ENCODE data around the gene SEPTIN8.

SEPTIN8 gene

DNA sequence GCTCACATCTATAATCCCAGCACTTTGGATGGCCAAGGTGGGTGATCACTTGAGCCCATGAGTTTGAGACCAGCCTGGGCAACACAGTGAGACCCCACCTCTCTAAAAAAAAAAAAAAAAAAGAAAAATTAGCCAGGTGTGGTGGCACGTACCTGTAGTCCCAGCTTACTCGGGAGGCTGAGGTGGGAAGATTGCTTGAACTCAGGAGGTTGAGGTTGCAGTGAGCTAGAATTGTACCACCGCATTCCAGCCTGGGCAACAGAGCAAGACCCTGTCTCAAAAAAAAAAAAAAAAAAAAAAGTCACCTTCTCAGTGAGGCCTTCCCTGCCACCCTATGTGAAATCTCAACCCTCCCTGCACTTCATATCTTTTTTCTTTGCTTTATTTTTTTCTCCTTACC lies 14.0 kb upstream of the SEPTIN8 start:
- TF ChIP-seq TEAD4 (IDR thresholded peaks at IDR 0.05) (no peak), TAF1 (IDR thresholded peaks at IDR 0.05; ENCODE audit: low read depth) (no peak), NFIC (IDR thresholded peaks at IDR 0.05) (no peak), YY1 (IDR thresholded peaks at IDR 0.05; ENCODE audit: low read depth) (no peak)
- TF ChIP-seq, protein P1, sequence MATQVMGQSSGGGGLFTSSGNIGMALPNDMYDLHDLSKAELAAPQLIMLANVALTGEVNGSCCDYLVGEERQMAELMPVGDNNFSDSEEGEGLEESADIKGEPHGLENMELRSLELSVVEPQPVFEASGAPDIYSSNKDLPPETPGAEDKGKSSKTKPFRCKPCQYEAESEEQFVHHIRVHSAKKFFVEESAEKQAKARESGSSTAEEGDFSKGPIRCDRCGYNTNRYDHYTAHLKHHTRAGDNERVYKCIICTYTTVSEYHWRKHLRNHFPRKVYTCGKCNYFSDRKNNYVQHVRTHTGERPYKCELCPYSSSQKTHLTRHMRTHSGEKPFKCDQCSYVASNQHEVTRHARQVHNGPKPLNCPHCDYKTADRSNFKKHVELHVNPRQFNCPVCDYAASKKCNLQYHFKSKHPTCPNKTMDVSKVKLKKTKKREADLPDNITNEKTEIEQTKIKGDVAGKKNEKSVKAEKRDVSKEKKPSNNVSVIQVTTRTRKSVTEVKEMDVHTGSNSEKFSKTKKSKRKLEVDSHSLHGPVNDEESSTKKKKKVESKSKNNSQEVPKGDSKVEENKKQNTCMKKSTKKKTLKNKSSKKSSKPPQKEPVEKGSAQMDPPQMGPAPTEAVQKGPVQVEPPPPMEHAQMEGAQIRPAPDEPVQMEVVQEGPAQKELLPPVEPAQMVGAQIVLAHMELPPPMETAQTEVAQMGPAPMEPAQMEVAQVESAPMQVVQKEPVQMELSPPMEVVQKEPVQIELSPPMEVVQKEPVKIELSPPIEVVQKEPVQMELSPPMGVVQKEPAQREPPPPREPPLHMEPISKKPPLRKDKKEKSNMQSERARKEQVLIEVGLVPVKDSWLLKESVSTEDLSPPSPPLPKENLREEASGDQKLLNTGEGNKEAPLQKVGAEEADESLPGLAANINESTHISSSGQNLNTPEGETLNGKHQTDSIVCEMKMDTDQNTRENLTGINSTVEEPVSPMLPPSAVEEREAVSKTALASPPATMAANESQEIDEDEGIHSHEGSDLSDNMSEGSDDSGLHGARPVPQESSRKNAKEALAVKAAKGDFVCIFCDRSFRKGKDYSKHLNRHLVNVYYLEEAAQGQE (IDR thresholded peaks at IDR 0.05; ENCODE audit: low read depth) = no peak
- TF ChIP-seq, protein P2, sequence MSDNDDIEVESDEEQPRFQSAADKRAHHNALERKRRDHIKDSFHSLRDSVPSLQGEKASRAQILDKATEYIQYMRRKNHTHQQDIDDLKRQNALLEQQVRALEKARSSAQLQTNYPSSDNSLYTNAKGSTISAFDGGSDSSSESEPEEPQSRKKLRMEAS (IDR thresholded peaks at IDR 0.05) = no peak
- TF ChIP-seq, protein P3, sequence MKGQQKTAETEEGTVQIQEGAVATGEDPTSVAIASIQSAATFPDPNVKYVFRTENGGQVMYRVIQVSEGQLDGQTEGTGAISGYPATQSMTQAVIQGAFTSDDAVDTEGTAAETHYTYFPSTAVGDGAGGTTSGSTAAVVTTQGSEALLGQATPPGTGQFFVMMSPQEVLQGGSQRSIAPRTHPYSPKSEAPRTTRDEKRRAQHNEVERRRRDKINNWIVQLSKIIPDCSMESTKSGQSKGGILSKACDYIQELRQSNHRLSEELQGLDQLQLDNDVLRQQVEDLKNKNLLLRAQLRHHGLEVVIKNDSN (IDR thresholded peaks at IDR 0.05) = no peak

DNA sequence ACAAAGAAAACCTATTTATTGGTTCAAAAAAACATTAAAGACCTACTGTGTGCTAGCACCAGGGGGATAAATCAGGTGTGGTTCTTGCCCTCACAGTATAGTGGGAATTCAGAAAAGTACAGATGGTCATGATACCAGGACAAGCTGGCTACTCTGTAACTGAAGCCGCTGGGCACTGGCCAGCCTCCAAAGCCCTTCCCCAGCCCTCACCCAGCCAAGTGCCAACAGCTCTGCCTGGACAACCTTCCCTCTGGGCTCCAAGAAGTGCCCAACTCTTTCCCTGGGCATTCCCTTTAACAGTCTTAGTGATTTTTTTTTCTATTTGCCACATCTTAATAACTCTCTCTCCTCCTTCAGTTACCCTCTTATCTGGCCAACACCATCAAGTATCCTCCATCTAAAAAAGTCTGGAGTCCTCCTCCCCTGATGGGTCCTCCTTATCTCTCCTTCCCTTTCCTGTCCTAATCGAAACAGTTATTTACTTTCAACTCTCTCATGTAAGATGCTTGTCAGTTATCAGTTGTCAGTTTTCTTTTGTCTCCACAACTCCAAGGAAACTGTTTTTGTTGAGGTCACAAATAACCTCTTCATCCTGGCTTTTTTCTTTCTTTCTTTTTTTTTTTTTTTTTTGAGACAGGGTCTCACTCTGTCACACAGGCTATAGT lies 13.3 kb upstream of the SEPTIN8 start:
- TF ChIP-seq CREB1 (IDR thresholded peaks at IDR 0.05; ENCODE audit: low read depth) = no peak
- no peak for TF ChIP-seq YY1 (IDR thresholded peaks at IDR 0.05; ENCODE audit: low read depth)
- no peak for TF ChIP-seq NFIC (IDR thresholded peaks at IDR 0.05)
- no peak for TF ChIP-seq TEAD4 (IDR thresholded peaks at IDR 0.05)
- TF ChIP-seq, protein P2 (IDR thresholded peaks at IDR 0.05) = no peak
- no peak for TF ChIP-seq FOXM1 (IDR thresholded peaks at IDR 0.05; ENCODE audit: borderline replicate concordance, low read depth)
- no peak for TF ChIP-seq RAD21 (IDR thresholded peaks at IDR 0.05; ENCODE audit: low read depth)
- TF ChIP-seq, protein P1 (IDR thresholded peaks at IDR 0.05; ENCODE audit: low read depth) = no peak
- TF ChIP-seq CEBPB (IDR thresholded peaks at IDR 0.05) = no peak
- no peak for TF ChIP-seq ZBTB7A (IDR thresholded peaks at IDR 0.05; ENCODE audit: low read depth)
- TF ChIP-seq, protein P3 (IDR thresholded peaks at IDR 0.05) = no peak
- no peak for TF ChIP-seq TCF12 (IDR thresholded peaks at IDR 0.05; ENCODE audit: low read depth)
- TF ChIP-seq EGR1 (IDR thresholded peaks at IDR 0.05) = no peak

DNA sequence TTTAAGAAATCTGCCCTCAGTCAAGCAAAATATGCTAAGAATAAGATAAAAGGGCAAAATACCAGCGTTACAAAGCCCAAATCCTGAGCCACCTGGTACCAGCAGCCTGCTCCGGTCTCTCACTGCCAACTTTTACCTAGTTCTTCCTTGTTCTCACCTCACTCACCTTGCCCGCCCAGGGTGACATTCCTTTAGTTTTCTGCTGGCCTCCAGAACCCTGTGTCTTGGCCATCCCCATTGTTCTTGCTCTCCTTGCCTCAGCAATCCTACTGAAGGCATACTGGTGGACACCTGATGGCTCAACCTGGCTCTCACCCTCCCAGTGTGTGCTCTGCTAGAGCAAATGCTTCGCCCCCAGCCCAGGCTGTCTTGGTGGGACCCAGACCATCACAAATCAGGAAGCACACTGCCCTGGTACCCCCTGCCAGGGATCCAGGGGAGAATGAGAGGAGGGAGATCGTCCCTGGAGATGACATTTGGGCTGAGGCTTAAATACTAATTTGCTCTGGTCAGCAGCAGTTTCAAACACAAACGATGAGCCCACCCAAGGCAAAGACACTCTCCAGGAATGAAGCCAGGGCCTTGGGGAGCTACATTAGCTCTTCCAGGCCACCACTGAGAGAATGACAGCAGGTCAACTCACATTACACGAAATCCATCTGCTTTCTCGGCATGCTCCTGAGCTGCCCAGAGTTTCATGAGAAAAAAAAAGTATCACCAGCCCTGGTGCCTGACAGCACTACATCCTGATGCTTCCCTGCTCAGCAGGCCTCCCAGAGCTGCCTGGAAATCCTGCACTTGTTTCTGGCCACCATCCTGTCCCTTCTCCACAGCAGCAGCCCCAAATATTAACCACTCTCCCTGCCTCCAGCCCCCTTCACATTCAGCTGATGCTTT lies 12.2 kb upstream of the SEPTIN8 start:
- TF ChIP-seq YY1 (IDR thresholded peaks at IDR 0.05; ENCODE audit: low read depth) (no peak), FOXM1 (IDR thresholded peaks at IDR 0.05; ENCODE audit: borderline replicate concordance, low read depth) (no peak), NFIC (IDR thresholded peaks at IDR 0.05) (no peak), EGR1 (IDR thresholded peaks at IDR 0.05) (no peak)

DNA sequence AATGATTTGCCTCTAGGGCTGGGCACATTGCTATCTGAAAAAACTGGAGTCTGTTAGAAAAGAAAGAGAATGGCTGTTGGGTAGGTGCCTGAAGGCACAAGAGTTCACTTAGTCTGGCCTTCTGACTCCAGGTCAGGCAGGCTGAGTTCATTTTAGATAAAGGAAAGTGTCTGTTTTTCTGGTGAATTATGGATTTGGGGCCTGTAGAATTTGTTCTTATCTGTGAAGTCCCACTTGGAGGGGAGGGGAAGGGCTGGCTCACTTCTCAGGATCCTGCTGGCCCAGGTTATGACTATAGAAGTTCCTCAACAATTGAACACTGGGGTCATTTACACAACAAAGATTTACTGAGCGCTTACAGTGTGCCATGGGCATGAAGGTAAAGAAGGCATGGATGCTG lies 11.5 kb upstream of the SEPTIN8 start:
- TF ChIP-seq, protein P3 (IDR thresholded peaks at IDR 0.05) = no peak
- TF ChIP-seq RAD21 (IDR thresholded peaks at IDR 0.05; ENCODE audit: low read depth) = no peak
- no peak for TF ChIP-seq TAF1 (IDR thresholded peaks at IDR 0.05; ENCODE audit: low read depth)
- no peak for TF ChIP-seq FOXM1 (IDR thresholded peaks at IDR 0.05; ENCODE audit: borderline replicate concordance, low read depth)
- no peak for TF ChIP-seq EGR1 (IDR thresholded peaks at IDR 0.05)
- TF ChIP-seq, protein P2 (IDR thresholded peaks at IDR 0.05) = no peak
- TF ChIP-seq CREB1 (IDR thresholded peaks at IDR 0.05; ENCODE audit: low read depth) = no peak
- no peak for TF ChIP-seq TEAD4 (IDR thresholded peaks at IDR 0.05)
- TF ChIP-seq YY1 (IDR thresholded peaks at IDR 0.05; ENCODE audit: low read depth) = no peak
- TF ChIP-seq NFIC (IDR thresholded peaks at IDR 0.05) = no peak
- no peak for TF ChIP-seq CEBPB (IDR thresholded peaks at IDR 0.05)
- TF ChIP-seq EP300 (IDR thresholded peaks at IDR 0.05; ENCODE audit: borderline replicate concordance) = no peak
- TF ChIP-seq, protein P1 (IDR thresholded peaks at IDR 0.05; ENCODE audit: low read depth) = no peak
- TF ChIP-seq TCF12 (IDR thresholded peaks at IDR 0.05; ENCODE audit: low read depth) = no peak
- TF ChIP-seq ZBTB7A (IDR thresholded peaks at IDR 0.05; ENCODE audit: low read depth) = no peak

Data from Ishikawa (cell line).